ENCODE results near the gene ADAM12.

DNA sequence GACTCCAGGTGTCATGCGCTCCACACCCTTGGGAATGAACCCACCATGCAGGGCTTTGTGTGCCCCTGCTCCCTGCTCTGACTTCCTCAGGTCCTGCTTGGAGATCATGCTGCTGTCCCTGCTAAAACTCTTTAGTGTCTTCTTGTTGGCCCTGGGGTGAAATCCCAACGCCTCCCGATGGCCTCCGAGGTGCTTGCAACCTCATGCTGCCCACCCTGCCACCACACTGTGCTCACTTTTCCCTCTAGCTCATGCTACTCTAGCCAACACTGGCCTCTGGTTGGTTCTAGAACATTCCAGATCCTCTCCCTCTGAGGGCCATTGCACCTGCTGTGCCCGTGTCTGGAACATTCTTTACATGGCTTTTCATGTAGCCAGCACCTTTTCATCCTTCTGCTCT is 227.7 kb downstream of the ADAM12 start:
- TF ChIP-seq, protein P1, sequence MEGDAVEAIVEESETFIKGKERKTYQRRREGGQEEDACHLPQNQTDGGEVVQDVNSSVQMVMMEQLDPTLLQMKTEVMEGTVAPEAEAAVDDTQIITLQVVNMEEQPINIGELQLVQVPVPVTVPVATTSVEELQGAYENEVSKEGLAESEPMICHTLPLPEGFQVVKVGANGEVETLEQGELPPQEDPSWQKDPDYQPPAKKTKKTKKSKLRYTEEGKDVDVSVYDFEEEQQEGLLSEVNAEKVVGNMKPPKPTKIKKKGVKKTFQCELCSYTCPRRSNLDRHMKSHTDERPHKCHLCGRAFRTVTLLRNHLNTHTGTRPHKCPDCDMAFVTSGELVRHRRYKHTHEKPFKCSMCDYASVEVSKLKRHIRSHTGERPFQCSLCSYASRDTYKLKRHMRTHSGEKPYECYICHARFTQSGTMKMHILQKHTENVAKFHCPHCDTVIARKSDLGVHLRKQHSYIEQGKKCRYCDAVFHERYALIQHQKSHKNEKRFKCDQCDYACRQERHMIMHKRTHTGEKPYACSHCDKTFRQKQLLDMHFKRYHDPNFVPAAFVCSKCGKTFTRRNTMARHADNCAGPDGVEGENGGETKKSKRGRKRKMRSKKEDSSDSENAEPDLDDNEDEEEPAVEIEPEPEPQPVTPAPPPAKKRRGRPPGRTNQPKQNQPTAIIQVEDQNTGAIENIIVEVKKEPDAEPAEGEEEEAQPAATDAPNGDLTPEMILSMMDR (IDR thresholded peaks at IDR 0.05), result no peak
- TF ChIP-seq POLR2A (IDR thresholded peaks at IDR 0.05) (no peak), POLR2AphosphoS5 (IDR thresholded peaks at IDR 0.05) (no peak), EP300 (IDR thresholded peaks at IDR 0.05) (no peak)

All from suprapubic skin (tissue), 4 donors.